Spleen (tissue), 11 donors: ENCODE measurements around the gene CLSTN3. TPM values are rescaled to one million over a fixed set of nuclear protein-coding genes. Genes with fewer than 3 reads are reported as not detected.

ENCODE experiments used
- DNase-seq: peaks from one replicate; pipeline ENCODE4 v3.0.0-alpha.2; 2020
- H3K27ac ChIP-seq, 8 donors: fragments of 200-600 bp; sonication (generic) in 7 of 8; 1 replicate in 4 of 8; 2 replicates in 4 of 8; pipeline versions ENCODE4 v1.5.0 to v1.8.0; 2016 to 2021; ENCODE audit warnings: inconsistent platforms in 4 of 8, mild to moderate bottlenecking in 4 of 8, moderate library complexity in 1 of 8
- H3K27me3 ChIP-seq, 7 donors: fragments of 200-600 bp; sonication (generic) in 6 of 7; replicated peaks in 1 of 7; 1 replicate in 4 of 7; 2 replicates in 3 of 7; pipeline versions ENCODE4 v1.5.0 to v1.8.0; 2016 to 2021; ENCODE audit warnings: inconsistent platforms in 3 of 7, mild to moderate bottlenecking in 1 of 7
- H3K36me3 ChIP-seq, 6 donors: fragments of 200-600 bp; sonication (generic) in 5 of 6; 1 replicate in 4 of 6; 2 replicates in 2 of 6; pipeline versions ENCODE4 v1.5.0 to v1.8.0; 2016 to 2021; ENCODE audit warnings: inconsistent platforms in 2 of 6
- H3K4me1 ChIP-seq, 6 donors: fragments of 200-600 bp; sonication (generic) in 5 of 6; 1 replicate in 3 of 6; 2 replicates in 3 of 6; pipeline versions ENCODE4 v1.5.0 to v1.8.0; 2016 to 2021; ENCODE audit warnings: inconsistent platforms in 3 of 6
- H3K4me3 ChIP-seq, 8 donors: fragments of 200-600 bp; sonication (generic) in 7 of 8; 1 replicate in 4 of 8; 2 replicates in 4 of 8; pipeline versions ENCODE4 v1.5.0 to v1.8.0; 2016 to 2021; ENCODE audit warnings: inconsistent platforms in 4 of 8, mild to moderate bottlenecking in 4 of 8, moderate library complexity in 2 of 8
- H3K9me3 ChIP-seq, 8 donors: fragments of 200-600 bp; sonication (generic) in 7 of 8; 1 replicate in 4 of 8; 2 replicates in 4 of 8; pipeline versions ENCODE4 v1.5.0 to v1.8.0; 2016 to 2021; ENCODE audit warnings: inconsistent platforms in 4 of 8
- CTCF ChIP-seq, 11 experiments: fragments of 200-600 bp in 7 of 11; fragments of 450-650 bp in 4 of 11; sonication (generic) in 4 of 11; IDR thresholded peaks in 8 of 11; conservative IDR thresholded peaks in 3 of 11; 1 replicate in 7 of 11; 2 replicates in 4 of 11; pipeline versions ENCODE4 v1.4.0 to v1.8.0; 2016 to 2021; ENCODE audit warnings: antibody characterized with exemption in 11 of 11, inconsistent platforms in 4 of 11, mild to moderate bottlenecking in 1 of 11
- POLR2A ChIP-seq, 3 donors: fragments of 450-650 bp; IDR thresholded peaks; one replicate each; pipeline ENCODE4 v1.5.1; 2017; ENCODE audit warnings: antibody characterized with exemption in 3 of 3, mild to moderate bottlenecking in 1 of 3
- POLR2AphosphoS5 ChIP-seq, 3 donors: sonication (generic); formaldehyde crosslinking; IDR thresholded peaks; one replicate each; pipeline ENCODE4 v1.5.1; 2017; ENCODE audit warnings: antibody characterized with exemption in 3 of 3
- WGBS, 5 donors: extraction: QIAGEN DNeasy Blood & Tissue Kit in 3 of 5; methylation state at CpG; one replicate each; pipeline versions ENCODE4 v1.1.5 to v1.1.7; 2013 to 2018; 5-methylcytosine and 5-hydroxymethylcytosine counted together
- intact Hi-C: fragments of 100-400 bp; cut with DNase I; formaldehyde crosslinking; loops from one replicate; pipeline ENCODE4 v1.15.0; 2023; ENCODE audit warnings: low total_unique reads
- polyA plus RNA-seq, 3 donors: library from polyadenylated mRNA; stranded (reverse); fragments of 200-250 nt; gene quantifications; one replicate each; pipeline ENCODE4 v1.2.1, GENCODE V29; 2013
- total RNA-seq, 7 donors: library from RNA; depleted of rRNA in 3 of 7; stranded (reverse); fragments of >200 nt in 3 of 7; fragmentation: NEBNext Ultra II Directional in 4 of 7; extraction: Animal tissue kit (Norgen Biotek cat#: 25700) in 4 of 7; gene quantifications; one replicate each; pipeline versions ENCODE4 v1.1.0 to v1.2.1, GENCODE V29; 2016 to 2021
- donor health status: healthy with polysubstance abuse.
- donor health status: DM: no; HTN: no; CAD: no; lungs with moderate emphysema.
- donor health status: DM: no; HTN: no; CAD: no.
- donor health status: Bipolar disorder and iron deficiency.
- donor health status: healthy.
- donor health status: DM: no; HTN: no; CAD: no.
- donor health status: DM: yes; HTN: yes; CAD: no.

Gene CLSTN3
- total and polyA plus RNA-seq, 10 donors, result 15.0 to 131 (median 67.7) TPM

GRCh38 chr12:7144414-7145120, 14.4 kb downstream of the CLSTN3 start:
- no peak overlapping the region for H3K4me3 ChIP-seq
- WGBS, 5 donors, result 56 to 64% (median 58%) methylated on average over 9 to 11 of the region's 11 CpGs
- DNase-seq, result peak; percentile 28
- H3K36me3 ChIP-seq, result peaks cover 0 to 93% (median 37%) of the 10 kb centered on the region in 6 donors
- TF ChIP-seq CTCF (IDR thresholded peaks at IDR 0.05 in 8 of 11, conservative IDR thresholded peaks at IDR 0.05 in 3 of 11) (peak in 10 of 11 experiments; percentile 14 to 72 (median 52)), POLR2AphosphoS5 (IDR thresholded peaks at IDR 0.05) (no peak), POLR2A (IDR thresholded peaks at IDR 0.05) (no peak)
- H3K27ac ChIP-seq, result no peak overlapping the region
- no peaks in the 10 kb centered on the region for H3K9me3 ChIP-seq
- intact Hi-C loops, result no loop called here
- peaks cover 0 to 8% (median 0%) of the 10 kb centered on the region in 6 donors for H3K4me1 ChIP-seq
- no peaks in the 10 kb centered on the region for H3K27me3 ChIP-seq

GRCh38 chr12:7145671-7146070, 15.5 kb downstream of the CLSTN3 start:
- no peaks in the 10 kb centered on the region for H3K27me3 ChIP-seq
- no peak overlapping the region for H3K27ac ChIP-seq
- no peaks in the 10 kb centered on the region for H3K9me3 ChIP-seq
- H3K4me1 ChIP-seq, result peaks cover 0 to 16% (median 3%) of the 10 kb centered on the region in 6 donors
- peaks cover 0 to 93% (median 48%) of the 10 kb centered on the region in 6 donors for H3K36me3 ChIP-seq
- peak; percentile 18 for DNase-seq
- intact Hi-C loops, result no loop called here
- no peak overlapping the region for H3K4me3 ChIP-seq
- TF ChIP-seq POLR2AphosphoS5 (IDR thresholded peaks at IDR 0.05) (no peak), CTCF (IDR thresholded peaks at IDR 0.05 in 8 of 11, conservative IDR thresholded peaks at IDR 0.05 in 3 of 11) (no peak), POLR2A (IDR thresholded peaks at IDR 0.05) (no peak)
- WGBS, 5 donors, result 74 to 92% (median 81%) methylated on average over 4 of the region's 4 CpGs

GRCh38 chr12:7146228-7146627, 16.1 kb downstream of the CLSTN3 start:
- Histone ChIP-seq H3K4me1 (peaks cover 0 to 17% (median 3%) of the 10 kb centered on the region in 6 donors), H3K36me3 (peaks cover 0 to 93% (median 51%) of the 10 kb centered on the region in 6 donors), H3K4me3 (no peak overlapping the region), H3K27me3 (no peaks in the 10 kb centered on the region), H3K9me3 (no peaks in the 10 kb centered on the region), H3K27ac (no peak overlapping the region)
- intact Hi-C loops, result no loop called here
- DNase-seq, result no peak
- TF ChIP-seq POLR2A (IDR thresholded peaks at IDR 0.05), result no peak
- no peak for TF ChIP-seq CTCF (IDR thresholded peaks at IDR 0.05 in 8 of 11, conservative IDR thresholded peaks at IDR 0.05 in 3 of 11)
- TF ChIP-seq POLR2AphosphoS5 (IDR thresholded peaks at IDR 0.05), result no peak
- 90 to 94% (median 91%) methylated on average over 7 of the region's 7 CpGs for WGBS, 5 donors

GRCh38 chr12:7146906-7147305, 16.7 kb downstream of the CLSTN3 start:
- Histone ChIP-seq H3K27me3 (no peaks in the 10 kb centered on the region), H3K4me3 (no peak overlapping the region), H3K36me3 (peaks cover 0 to 93% (median 53%) of the 10 kb centered on the region in 6 donors), H3K9me3 (no peaks in the 10 kb centered on the region), H3K27ac (no peak overlapping the region), H3K4me1 (peaks cover 0 to 13% (median 3%) of the 10 kb centered on the region in 6 donors)
- intact Hi-C loops, result no loop called here
- DNase-seq, result no peak
- TF ChIP-seq CTCF (IDR thresholded peaks at IDR 0.05 in 8 of 11, conservative IDR thresholded peaks at IDR 0.05 in 3 of 11), result no peak
- no peak for TF ChIP-seq POLR2AphosphoS5 (IDR thresholded peaks at IDR 0.05)
- no peak for TF ChIP-seq POLR2A (IDR thresholded peaks at IDR 0.05)
- 93 to 98% (median 95%) methylated on average over 7 of the region's 7 CpGs for WGBS, 5 donors
